Keratinocyte (primary cell): Measurements from ENCODE around the gene C18orf32. TPM values are rescaled to one million over a fixed set of nuclear protein-coding genes. Genes with fewer than 3 reads are reported as not detected.

Experiments used
- DNase-seq: peaks from one replicate; pipeline ENCODE4 v3.0.0-alpha.2; 2011; ENCODE audit warnings: low read depth, missing footprints, low spot score
- FAIRE-seq: peaks from 2 replicates; lab custom pipeline; 2011; peaks lifted over from hg19 to GRCh38; lab: Jason Lieb, UNC
- H2AFZ ChIP-seq: 2 replicates; pipeline ENCODE4 v1.6.0; 2012; ENCODE audit warnings: low read length, control low read depth, inconsistent platforms; ENCODE audit not compliant: control insufficient read depth
- H3K27ac ChIP-seq: 2 replicates; pipeline ENCODE4 v1.5.1; 2011; ENCODE audit warnings: low read length; ENCODE audit not compliant: control insufficient read depth, insufficient read depth
- H3K27me3 ChIP-seq: 3 replicates; pipeline ENCODE4 v1.6.0; 2011; ENCODE audit warnings: low read length; ENCODE audit not compliant: control insufficient read depth, insufficient read depth; ENCODE audit errors: extremely low read depth
- H3K36me3 ChIP-seq, 2 experiments: 2 replicates in 1 of 2; 3 replicates in 1 of 2; pipeline ENCODE4 v1.5.1; 2011; ENCODE audit warnings: low read length in 2 of 2, mild to moderate bottlenecking in 1 of 2; ENCODE audit not compliant: control insufficient read depth in 2 of 2, insufficient read depth in 2 of 2; ENCODE audit errors: extremely low read depth in 1 of 2
- H3K4me1 ChIP-seq: 3 replicates; pipeline ENCODE4 v1.5.1; 2011; ENCODE audit warnings: low read length; ENCODE audit not compliant: control insufficient read depth, insufficient read depth; ENCODE audit errors: extremely low read depth
- H3K4me2 ChIP-seq: 3 replicates; pipeline ENCODE4 v1.6.0; 2011; ENCODE audit warnings: low read depth, low read length; ENCODE audit not compliant: control insufficient read depth, insufficient read depth; ENCODE audit errors: extremely low read depth
- H3K4me3 ChIP-seq, 3 experiments: fragments of 200-600 bp in 1 of 3; sonication (generic) in 1 of 3; 2 replicates in 2 of 3; 3 replicates in 1 of 3; pipeline ENCODE4 v1.5.1; 2011 to 2016; ENCODE audit warnings: low read length in 3 of 3, mild to moderate bottlenecking in 3 of 3, control low read depth in 2 of 3, inconsistent platforms in 1 of 3, low read depth in 1 of 3, mixed read lengths in 1 of 3, mixed run types in 1 of 3, moderate library complexity in 1 of 3; ENCODE audit not compliant: control insufficient read depth in 2 of 3, insufficient read depth in 2 of 3; ENCODE audit errors: extremely low read depth in 1 of 3
- H3K79me2 ChIP-seq: 2 replicates; pipeline ENCODE4 v1.6.0; 2012; ENCODE audit warnings: low read length; ENCODE audit not compliant: control insufficient read depth, insufficient read depth
- H3K9ac ChIP-seq: 3 replicates; pipeline ENCODE4 v1.6.0; 2011; ENCODE audit warnings: low read length; ENCODE audit not compliant: control insufficient read depth, insufficient read depth; ENCODE audit errors: extremely low read depth
- H3K9me1 ChIP-seq: 3 replicates; pipeline ENCODE4 v1.6.0; 2011; ENCODE audit warnings: low read length; ENCODE audit not compliant: control insufficient read depth, insufficient read depth; ENCODE audit errors: extremely low read depth
- H3K9me3 ChIP-seq: 2 replicates; pipeline ENCODE4 v1.5.1; 2012; ENCODE audit warnings: low read depth, low read length; ENCODE audit not compliant: control insufficient read depth
- H4K20me1 ChIP-seq: 3 replicates; pipeline ENCODE4 v1.6.0; 2011; ENCODE audit warnings: low read length; ENCODE audit not compliant: control insufficient read depth, insufficient read depth; ENCODE audit errors: extremely low read depth
- CTCF ChIP-seq, 3 experiments: IDR thresholded peaks in 1 of 3; conservative IDR thresholded peaks in 1 of 3; optimal IDR thresholded peaks in 1 of 3; 2 replicates in 2 of 3; 3 replicates in 1 of 3; pipeline versions ENCODE3 to v1.5.1; 2011; ENCODE audit warnings: low read length in 3 of 3, mild to moderate bottlenecking in 3 of 3, moderate library complexity in 2 of 3, control low read depth in 1 of 3, inconsistent platforms in 1 of 3; ENCODE audit not compliant: insufficient read depth in 2 of 3; ENCODE audit errors: extremely low read depth in 1 of 3
- EZH2 ChIP-seq: IDR thresholded peaks from one replicate; pipeline ENCODE4 v1.6.1; 2012; ENCODE audit warnings: inconsistent platforms, mild to moderate bottlenecking, low read length, moderate library complexity
- dilution Hi-C: fragments of 300-500 bp; cut with MboI; formaldehyde crosslinking; loops from one replicate; pipeline ENCODE4 v1.7.0; 2020; ENCODE audit warnings: low sequenced_read_pairs; ENCODE audit not compliant: extremely low pct_ligation_motif_present
- polyA plus RNA-seq, 5 experiments: library from polyadenylated mRNA; depleted of rRNA in 3 of 5; stranded (reverse) in 3 of 5; stranded (forward) in 1 of 5; unstranded in 1 of 5; fragments of >200 nt; gene quantifications; 1 replicate in 1 of 5; 2 replicates in 3 of 5; 3 replicates in 1 of 5; pipeline versions ENCODE4 v1.2.1 to v1.2.3, GENCODE V29; 2011 to 2012; ENCODE audit warnings: missing spikeins in 2 of 5, low read depth in 1 of 5, low replicate concordance in 1 of 5

The C18orf32 gene
- polyA plus RNA-seq, 1 donor (not counting 4 experiments of a cell fraction or from before 2014, with no cell fraction given) = 35.7 TPM

- no peaks in the 10 kb centered on the region for H3K9me1 ChIP-seq
- no peak overlapping the region for H3K4me3 ChIP-seq
- dilution Hi-C loops = no loop called here
- H3K4me2 ChIP-seq = no peak overlapping the region
- H3K27me3 ChIP-seq = no peaks in the 10 kb centered on the region
- no peaks in the 10 kb centered on the region for H4K20me1 ChIP-seq
- no peak overlapping the region for H2AFZ ChIP-seq
- no peaks in the 10 kb centered on the region for H3K4me1 ChIP-seq
- no peak for DNase-seq
- no peak overlapping the region for H3K9ac ChIP-seq
- no peaks in the 10 kb centered on the region for H3K36me3 ChIP-seq
- no peak for FAIRE-seq
- H3K27ac ChIP-seq = no peak overlapping the region
- H3K79me2 ChIP-seq = no peaks in the 10 kb centered on the region
- TF ChIP-seq CTCF (optimal IDR thresholded peaks at IDR 0.05 in 1 of 3, IDR thresholded peaks at IDR 0.05 in 1 of 3, conservative IDR thresholded peaks at IDR 0.05 in 1 of 3; ENCODE audit: extremely low read depth in 1 of 3, insufficient read depth in 2 of 3, low read length in 3 of 3) (no peak), EZH2 (no peak)
- H3K9me3 ChIP-seq = no peaks in the 10 kb centered on the region
Observed at GRCh38 chr18:49527631-49528327, 40.7 kb upstream of the C18orf32 start.

DNA sequence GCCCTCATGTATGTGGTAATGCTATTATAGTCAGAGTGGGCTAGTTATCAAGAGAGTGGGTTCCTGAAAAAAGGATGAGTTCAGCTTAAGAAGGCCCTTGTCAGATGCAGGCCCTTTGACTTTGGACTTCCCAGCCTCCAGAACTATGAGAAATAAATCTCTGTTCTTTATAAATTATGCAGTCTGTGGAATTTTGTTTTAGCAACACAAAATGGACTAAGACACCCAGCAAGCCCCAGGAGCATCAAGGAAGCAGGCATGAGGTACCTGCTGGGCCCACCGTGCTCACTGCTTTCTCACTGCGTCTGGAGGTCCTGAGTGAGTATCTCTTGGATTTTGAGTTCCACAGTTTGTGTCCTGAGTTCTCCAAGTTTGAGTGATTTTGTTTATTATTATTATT is 38.9 kb upstream of the C18orf32 start:
- Histone ChIP-seq H3K4me1 (peaks cover 3% of the 10 kb centered on the region), H3K27ac (no peak overlapping the region), H3K27me3 (no peaks in the 10 kb centered on the region), H3K9ac (no peak overlapping the region), H4K20me1 (no peaks in the 10 kb centered on the region), H3K4me3 (no peak overlapping the region), H3K9me1 (no peaks in the 10 kb centered on the region), H3K79me2 (no peaks in the 10 kb centered on the region), H3K36me3 (no peaks in the 10 kb centered on the region), H3K4me2 (no peak overlapping the region), H2AFZ (no peak overlapping the region), H3K9me3 (no peaks in the 10 kb centered on the region)
- dilution Hi-C loops = no loop called here
- no peak for DNase-seq
- no peak for FAIRE-seq
- TF ChIP-seq EZH2 (no peak), CTCF (optimal IDR thresholded peaks at IDR 0.05 in 1 of 3, IDR thresholded peaks at IDR 0.05 in 1 of 3, conservative IDR thresholded peaks at IDR 0.05 in 1 of 3; ENCODE audit: extremely low read depth in 1 of 3, insufficient read depth in 2 of 3, low read length in 3 of 3) (no peak)
